Loucy (cell line): ENCODE measurements around the gene NXNL2.

ENCODE experiments used
- EZH2phosphoT487 ChIP-seq: fragments of 200-600 bp; IDR thresholded peaks from 2 replicates; pipeline ENCODE4 v1.6.1; 2018; ENCODE audit warnings: antibody characterized with exemption, mild to moderate bottlenecking, moderate library complexity, borderline replicate concordance
- TF ChIP-seq, protein P1 (sequence below): fragments of 200-600 bp; sonication (generic); conservative IDR thresholded peaks from 2 replicates; pipeline ENCODE4 v1.5.1; 2014; ENCODE audit warnings: mild to moderate bottlenecking, antibody characterized with exemption, low read length

DNA sequence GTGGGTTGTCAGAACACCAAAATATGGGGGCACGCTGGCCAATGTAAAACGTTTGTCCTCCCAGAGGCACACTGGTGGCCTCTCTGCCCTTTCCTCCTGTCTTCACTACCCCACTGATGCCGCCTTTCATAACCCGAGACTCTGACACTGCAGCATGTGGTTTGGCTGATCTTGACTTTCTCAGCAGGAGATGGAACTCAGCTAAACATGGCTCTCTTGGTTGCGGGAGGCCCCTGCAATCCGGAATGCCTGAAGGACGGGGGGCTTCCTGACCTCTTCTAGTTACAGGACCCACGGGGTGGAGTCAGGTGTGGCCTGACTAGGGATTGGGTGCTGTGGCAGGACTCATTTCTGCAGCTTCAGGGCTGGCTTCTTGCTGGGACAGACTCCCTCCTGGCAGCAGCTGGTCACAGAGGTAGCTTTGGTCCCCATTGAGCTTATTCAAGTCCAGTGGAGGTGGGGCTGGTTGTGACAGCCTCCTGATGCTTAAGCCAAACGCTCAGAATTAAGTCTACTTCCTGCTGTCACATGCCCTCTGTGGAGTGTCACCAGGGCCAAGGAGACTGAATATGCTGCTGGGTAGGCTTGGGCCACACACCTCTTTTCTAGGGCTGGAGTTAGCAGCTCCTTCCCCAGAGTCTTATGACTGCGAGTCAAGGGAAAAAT is 44.2 kb downstream of the NXNL2 start:
- TF ChIP-seq, protein P1, sequence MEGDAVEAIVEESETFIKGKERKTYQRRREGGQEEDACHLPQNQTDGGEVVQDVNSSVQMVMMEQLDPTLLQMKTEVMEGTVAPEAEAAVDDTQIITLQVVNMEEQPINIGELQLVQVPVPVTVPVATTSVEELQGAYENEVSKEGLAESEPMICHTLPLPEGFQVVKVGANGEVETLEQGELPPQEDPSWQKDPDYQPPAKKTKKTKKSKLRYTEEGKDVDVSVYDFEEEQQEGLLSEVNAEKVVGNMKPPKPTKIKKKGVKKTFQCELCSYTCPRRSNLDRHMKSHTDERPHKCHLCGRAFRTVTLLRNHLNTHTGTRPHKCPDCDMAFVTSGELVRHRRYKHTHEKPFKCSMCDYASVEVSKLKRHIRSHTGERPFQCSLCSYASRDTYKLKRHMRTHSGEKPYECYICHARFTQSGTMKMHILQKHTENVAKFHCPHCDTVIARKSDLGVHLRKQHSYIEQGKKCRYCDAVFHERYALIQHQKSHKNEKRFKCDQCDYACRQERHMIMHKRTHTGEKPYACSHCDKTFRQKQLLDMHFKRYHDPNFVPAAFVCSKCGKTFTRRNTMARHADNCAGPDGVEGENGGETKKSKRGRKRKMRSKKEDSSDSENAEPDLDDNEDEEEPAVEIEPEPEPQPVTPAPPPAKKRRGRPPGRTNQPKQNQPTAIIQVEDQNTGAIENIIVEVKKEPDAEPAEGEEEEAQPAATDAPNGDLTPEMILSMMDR = no peak
- TF ChIP-seq EZH2phosphoT487 = no peak
